GM19372 (cell line): Measurements from ENCODE around the gene TWF2.

Source experiments
- ATAC-seq: cut with Tn5 transposase; IDR thresholded peaks from one replicate; pipeline ENCODE4 v1.9.1; 2021; ENCODE audit warnings: mild to moderate bottlenecking, low read depth, moderate library complexity; ENCODE audit not compliant: unreplicated experiment

The TWF2 gene

GRCh38 chr3:52259035-52259434, 20.1 kb upstream of the TWF2 start:
- no peak for ATAC-seq

- no peak for ATAC-seq
These were observed 19.0 kb upstream of the TWF2 start for GRCh38 chr3:52257911-52258310.

GRCh38 chr3:52256622-52257021, 17.7 kb upstream of the TWF2 start:
- ATAC-seq, result no peak

DNA sequence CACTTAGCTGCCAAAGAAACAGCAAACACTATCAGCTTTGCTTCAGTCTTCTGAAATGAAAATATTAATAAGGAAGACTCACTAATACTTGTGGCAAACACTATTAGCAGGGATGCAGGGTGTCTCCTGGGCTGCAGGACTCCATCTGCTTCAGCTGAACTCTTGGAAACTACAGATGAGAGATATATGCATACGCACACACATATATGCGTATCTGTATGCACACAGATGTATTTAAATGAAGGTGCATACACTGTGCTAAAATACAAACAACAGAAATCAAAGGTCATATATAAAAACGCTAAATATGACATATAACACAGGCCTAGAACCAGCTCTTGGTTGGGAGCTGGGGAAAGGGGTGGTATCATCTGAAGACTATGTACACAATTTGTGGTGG, 17.2 kb upstream of the TWF2 start:
- no peak for ATAC-seq

DNA sequence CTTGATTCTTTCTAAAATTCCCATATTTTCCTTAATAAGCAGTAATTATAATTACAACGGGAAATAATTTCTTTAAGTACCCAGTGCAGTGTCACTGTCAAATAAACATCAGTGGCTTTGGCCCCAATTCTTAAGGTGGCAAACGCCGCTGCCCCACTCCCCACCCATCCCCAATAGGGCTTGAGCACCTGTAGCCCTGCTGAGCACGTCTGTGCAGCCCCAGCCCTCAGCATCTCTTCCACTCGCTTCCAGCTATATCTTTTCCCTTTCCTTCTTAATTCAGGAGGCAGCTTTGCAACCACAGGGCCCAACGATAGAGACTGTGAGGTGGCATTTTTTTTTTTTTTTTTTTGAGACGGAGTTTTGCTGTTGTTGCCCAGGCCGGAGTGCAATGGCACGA, 15.7 kb upstream of the TWF2 start:
- no peak for ATAC-seq

DNA sequence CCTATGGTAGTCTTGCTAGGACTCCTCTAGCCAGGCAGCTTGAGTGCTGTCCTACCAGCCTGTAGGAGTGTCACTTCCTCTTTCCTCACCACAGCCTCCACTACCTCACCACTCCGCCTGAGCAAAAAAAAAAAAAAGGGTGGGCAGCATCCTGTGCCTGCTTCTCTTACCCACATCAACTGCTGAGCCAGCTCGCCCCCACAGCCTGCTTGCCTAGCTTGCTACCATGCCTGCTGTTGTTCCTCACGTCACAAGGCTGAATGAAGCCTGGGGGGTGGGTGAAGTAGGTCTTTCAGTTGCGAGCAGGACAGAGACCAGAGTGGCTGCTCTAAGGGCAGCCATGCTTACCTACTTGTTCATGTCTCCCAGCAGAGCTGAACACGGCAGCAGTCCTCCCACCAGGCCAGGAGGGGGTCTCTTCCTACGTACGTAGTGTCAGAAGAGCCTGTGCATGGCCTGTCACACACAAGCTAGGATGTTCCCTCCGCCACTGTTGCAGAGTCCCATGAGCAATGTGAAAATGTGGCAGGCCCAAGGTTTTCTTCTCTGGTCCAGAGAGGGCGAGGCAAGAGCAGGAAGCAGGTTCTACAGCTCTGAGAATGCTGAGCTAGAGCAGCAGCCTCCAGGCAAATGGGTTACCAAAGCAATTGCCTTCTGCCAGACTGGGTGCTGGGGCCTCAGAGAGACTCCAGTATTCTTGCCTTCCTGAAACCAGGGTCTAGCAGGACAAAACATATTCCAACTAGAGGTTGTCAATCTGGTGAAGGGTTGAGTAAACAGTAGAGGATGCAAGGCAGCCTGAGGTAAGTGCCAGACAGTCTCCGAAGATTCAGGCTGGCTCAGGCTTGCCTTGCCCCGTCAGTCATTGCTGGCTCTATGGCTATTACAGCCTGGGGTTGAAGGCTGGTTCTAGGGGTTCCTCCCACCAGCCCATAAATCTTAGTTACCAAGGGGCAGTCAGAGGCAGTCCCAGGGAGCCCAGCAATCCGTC, 14.7 kb upstream of the TWF2 start:
- peak; percentile 90 for ATAC-seq

DNA sequence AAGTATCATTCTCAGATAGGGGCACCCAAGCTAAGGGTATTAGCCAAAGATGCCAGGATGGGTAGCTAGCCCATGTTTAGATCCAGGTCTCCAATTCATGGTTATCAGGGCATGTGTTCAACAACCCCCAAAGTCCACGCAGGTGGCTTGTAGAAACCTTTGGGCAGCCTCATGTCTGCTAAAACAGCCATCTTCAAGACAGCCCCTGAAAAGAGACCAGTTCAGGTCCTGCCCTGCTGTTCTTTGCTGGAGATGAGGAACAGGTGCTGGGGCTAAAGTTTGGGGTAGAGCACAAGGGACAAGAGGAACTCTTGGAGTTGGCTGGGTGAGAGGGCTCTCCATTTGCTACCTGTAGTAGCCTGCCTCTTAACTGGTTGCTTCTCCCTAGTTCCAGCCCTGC, 11.2 kb upstream of the TWF2 start:
- no peak for ATAC-seq

DNA sequence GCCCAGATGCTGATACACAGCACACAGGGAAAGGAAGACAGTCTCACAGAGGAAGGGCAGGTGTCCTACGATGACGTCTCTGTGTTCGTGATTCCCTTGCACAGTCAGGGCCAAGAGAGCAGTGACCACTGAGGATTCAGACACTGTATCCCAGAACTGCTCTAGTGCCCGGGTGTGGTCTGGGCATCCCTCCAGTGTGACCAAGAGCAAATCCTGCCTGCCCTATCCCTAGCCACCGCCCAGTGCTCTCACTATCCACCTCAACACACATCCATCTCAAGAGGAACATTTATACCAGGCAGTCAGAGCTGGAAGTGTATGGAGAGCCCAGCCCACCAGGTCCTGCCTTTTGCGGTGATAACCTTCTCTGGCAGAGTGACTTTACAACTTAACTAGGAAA, 10.7 kb upstream of the TWF2 start:
- no peak for ATAC-seq

DNA sequence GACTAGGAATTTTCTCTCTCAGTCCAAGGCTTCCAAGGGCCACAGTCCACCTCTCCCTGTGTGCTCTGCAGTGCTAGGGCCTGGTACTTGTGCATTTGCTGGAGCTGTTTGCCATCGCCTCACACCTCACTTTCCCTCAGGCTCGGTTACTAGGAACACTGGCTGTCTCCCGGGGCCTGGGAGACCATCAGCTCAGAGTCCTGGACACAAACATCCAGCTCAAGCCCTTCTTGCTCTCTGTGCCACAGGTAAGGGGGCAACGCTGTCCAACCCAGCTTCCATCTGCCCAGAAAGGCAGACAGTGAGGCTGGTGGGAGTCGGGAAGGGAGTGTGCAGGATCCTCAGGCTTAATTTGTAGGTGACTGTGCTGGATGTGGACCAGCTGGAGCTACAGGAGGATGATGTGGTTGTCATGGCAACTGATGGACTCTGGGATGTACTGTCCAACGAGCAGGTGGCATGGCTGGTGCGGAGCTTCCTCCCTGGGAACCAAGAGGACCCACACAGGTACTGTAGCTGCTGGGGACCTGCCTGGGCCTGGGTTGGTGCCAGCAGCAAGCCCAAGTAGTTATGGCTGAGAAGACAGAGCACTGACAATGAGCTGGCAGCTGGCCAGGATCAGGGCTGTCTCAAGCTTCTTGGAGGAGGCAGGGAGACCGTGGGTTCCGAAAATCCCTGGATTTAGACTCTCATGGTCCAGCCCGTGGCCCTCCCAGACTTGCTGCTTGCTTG, 10.0 kb upstream of the TWF2 start:
- ATAC-seq, result no peak

DNA sequence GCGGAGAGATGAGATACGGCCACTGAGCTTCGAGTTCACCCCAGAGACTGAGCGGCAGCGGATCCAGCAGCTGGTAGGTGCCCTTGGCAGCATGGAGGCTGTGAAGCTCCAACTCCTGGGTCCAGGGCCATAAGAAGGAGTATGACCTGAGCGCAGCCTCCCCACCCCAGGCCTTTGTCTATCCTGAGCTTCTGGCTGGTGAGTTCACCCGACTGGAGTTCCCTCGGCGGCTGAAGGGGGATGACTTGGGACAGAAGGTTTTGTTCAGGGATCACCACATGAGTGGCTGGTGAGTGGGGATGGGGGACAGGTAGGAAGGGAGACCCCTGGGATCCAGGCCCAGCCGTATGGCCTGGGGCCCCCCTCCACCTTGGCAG, 9.2 kb upstream of the TWF2 start:
- no peak for ATAC-seq

- ATAC-seq, result no peak
These were observed 8.6 kb upstream of the TWF2 start for GRCh38 chr3:52247409-52248164.

DNA sequence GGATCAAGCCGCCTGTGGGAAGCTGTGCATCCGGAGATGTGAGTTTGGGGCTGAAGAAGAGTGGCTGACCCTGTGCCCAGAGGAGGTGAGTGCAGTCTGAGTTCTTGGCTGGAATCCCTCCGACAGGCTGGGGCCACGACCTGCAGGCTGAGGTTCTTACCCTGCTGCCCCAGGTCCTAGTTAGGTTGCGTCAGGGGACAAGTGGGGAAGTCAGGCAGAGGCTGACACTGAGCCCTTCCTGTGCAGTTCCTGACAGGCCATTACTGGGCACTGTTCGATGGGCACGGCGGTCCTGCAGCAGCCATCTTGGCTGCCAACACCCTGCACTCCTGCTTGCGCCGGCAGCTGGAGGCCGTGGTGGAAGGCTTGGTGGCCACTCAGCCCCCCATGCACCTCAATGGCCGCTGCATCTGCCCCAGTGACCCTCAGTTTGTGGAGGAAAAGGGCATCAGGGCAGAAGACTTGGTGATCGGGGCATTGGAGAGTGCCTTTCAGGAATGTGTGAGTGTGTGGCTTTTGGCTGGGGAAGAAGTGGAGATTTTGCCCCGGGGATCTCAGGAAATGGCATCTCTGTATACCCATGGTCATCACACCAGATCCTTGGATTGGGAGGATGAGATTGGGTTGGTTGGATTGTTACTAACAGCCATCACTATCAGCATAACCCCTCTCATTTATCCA, 7.9 kb upstream of the TWF2 start:
- ATAC-seq, result no peak

- no peak for ATAC-seq
These were observed 7.3 kb upstream of the TWF2 start for GRCh38 chr3:52246264-52246620.

DNA sequence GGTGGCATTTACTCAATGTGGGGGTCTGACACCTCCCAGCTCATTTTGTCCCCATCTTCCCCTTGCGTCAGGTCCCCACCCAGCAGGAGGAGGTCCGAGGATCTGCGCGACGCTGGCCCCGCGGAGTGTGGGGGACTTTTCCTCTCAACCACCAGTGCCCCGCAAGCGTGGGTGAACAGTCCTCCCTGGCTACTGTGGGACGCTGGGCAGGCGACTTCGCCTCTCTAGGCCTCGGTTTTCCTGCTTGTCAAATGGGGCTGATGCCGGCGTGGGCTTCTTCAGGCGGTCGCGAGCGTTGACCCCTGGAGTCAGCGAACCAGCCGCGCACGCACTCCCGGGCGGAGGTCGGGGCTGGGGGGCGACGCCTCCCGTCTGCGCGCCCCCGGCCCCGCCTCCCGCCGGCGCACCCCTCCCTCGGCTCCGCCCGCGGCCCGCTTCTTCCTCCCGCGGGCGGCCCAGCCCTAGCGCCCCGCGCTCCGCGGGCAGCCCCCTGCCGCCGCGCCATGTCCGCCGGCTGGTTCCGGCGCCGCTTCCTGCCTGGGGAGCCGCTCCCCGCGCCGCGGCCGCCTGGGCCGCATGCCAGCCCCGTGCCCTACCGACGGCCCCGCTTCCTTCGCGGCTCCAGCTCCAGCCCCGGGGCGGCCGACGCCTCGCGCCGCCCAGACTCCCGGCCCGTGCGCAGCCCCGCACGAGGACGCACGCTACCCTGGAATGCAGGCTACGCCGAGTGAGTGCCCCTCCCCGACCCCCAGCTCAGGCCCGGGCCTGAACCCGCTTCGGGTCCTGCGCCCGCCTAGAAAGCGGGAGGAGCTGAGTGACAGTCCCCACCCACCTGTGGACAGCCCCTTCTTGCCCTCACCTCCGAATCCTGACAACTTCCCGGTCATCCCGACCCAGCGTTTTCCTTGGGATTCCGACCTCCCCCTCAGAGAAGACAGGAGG, 6.6 kb upstream of the TWF2 start, which contains the start of gene PPM1M:
TSS of gene PPM1M (plus strand) at position 438 of the 942 bp plus-strand sequence. CDS start at position 504, 66 bp downstream.
- ATAC-seq, result no peak

GRCh38 chr3:52243791-52244628, 5.1 kb upstream of the TWF2 start:
- ATAC-seq, result no peak

DNA sequence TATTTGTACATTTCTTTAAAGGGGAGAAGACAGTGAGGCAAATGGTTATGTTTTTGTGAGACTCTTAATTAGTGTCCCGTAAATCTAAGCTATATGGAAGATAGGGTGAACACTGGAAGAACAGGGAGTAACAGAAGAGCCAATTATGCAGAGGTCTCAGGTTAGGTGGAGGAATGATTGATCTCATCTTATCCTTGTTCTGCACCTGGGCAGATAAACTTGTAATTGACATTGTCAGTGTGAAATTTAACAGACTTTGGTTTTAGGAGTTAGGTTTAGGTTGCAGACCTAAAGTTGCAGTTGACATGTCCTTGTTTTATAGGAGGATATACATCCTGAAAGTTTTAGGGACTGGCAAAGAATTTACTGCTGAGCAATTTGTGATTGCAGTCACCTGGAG, 3.1 kb upstream of the TWF2 start:
- no peak for ATAC-seq

DNA sequence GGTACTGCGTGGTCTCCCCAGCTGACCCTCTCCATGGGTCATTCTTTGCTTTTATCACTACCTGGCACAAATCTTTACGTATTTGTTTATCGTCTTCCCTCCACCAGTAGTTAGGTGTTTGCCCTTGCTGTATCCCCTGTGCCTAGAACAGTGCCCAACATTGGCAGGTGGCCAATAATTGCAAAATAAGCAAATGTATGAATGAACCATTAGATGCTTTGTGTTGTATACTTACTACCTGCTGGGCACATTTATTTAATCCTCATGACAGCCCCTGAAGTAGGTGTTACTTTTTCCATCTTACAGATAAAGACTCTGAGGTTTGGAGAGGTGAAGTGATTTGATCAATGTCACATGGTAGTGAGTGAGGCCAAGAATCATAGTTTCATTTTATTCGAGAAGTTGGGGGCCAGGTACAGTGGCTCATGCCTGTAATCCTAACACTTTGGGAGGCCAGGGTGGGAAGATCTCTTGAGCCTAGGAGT, 2.0 kb upstream of the TWF2 start:
- no peak for ATAC-seq
